GM23338 (cell line): Measurements from ENCODE around the gene ESRRA. TPM values are rescaled to one million over a fixed set of nuclear protein-coding genes. Genes with fewer than 3 reads are reported as not detected.

Source experiments
- ATAC-seq: fragments of 200-7000 bp; cut with Tn5 transposase; 3 replicates; pipeline ENCODE4 v1.9.1; 2020
- DNase-seq: peaks from one replicate; pipeline ENCODE4 v3.0.0-alpha.2; 2015; ENCODE audit warnings: low spot score
- H2AFZ ChIP-seq: fragments of 200-600 bp; sonication (generic); 2 replicates; pipeline ENCODE4 v1.8.0; 2016; ENCODE audit warnings: antibody characterized with exemption, mild to moderate bottlenecking, moderate library complexity
- H3F3A ChIP-seq: fragments of 200-600 bp; sonication (generic); replicated peaks from 2 replicates; pipeline ENCODE4 v1.8.0; 2017; ENCODE audit warnings: antibody characterized with exemption, mixed run types, low read depth
- H3K27ac ChIP-seq: fragments of 200-600 bp; sonication (generic); 2 replicates; pipeline ENCODE4 v1.6.1; 2016; ENCODE audit warnings: low read depth
- H3K27me3 ChIP-seq: fragments of 200-600 bp; sonication (generic); 2 replicates; pipeline ENCODE4 v1.8.0; 2016; ENCODE audit warnings: mild to moderate bottlenecking, mixed run types, moderate library complexity; ENCODE audit not compliant: insufficient read depth
- H3K36me3 ChIP-seq: fragments of 200-600 bp; sonication (generic); 2 replicates; pipeline ENCODE4 v1.8.0; 2016; ENCODE audit warnings: mild to moderate bottlenecking; ENCODE audit not compliant: insufficient read depth
- H3K4me1 ChIP-seq: fragments of 200-600 bp; sonication (generic); 2 replicates; pipeline ENCODE4 v1.8.0; 2016; ENCODE audit warnings: mild to moderate bottlenecking, moderate library complexity; ENCODE audit not compliant: insufficient read depth
- H3K4me2 ChIP-seq: fragments of 200-600 bp; sonication (generic); 2 replicates; pipeline ENCODE4 v1.7.1; 2017; ENCODE audit warnings: mixed run types
- H3K4me3 ChIP-seq: fragments of 200-600 bp; sonication (generic); 2 replicates; pipeline ENCODE4 v1.6.1; 2016; ENCODE audit warnings: mixed run types
- H3K79me2 ChIP-seq: fragments of 200-600 bp; sonication (generic); replicated peaks from 2 replicates; pipeline ENCODE4 v1.8.0; 2017; ENCODE audit warnings: mild to moderate bottlenecking; ENCODE audit not compliant: insufficient read depth
- H3K9me2 ChIP-seq: fragments of 200-600 bp; sonication (generic); 2 replicates; pipeline ENCODE4 v1.8.0; 2017; ENCODE audit not compliant: insufficient read depth
- H4K20me1 ChIP-seq: fragments of 200-600 bp; sonication (generic); replicated peaks from 2 replicates; pipeline ENCODE4 v1.8.0; 2017; ENCODE audit warnings: mild to moderate bottlenecking; ENCODE audit not compliant: insufficient read depth
- H3K27ac Mint-ChIP-seq: 2 replicates; pipeline ENCODE4 v1.8.0; 2020; ENCODE audit warnings: inconsistent platforms, mild to moderate bottlenecking, moderate library complexity, mixed read lengths
- H3K27me3 Mint-ChIP-seq: 3 replicates; pipeline ENCODE4 v1.8.0; 2022; ENCODE audit warnings: low read depth, mild to moderate bottlenecking, moderate library complexity, mixed read lengths, inconsistent platforms; ENCODE audit not compliant: insufficient read depth, poor library complexity
- H3K36me3 Mint-ChIP-seq: 3 replicates; pipeline ENCODE4 v1.8.0; 2021; ENCODE audit warnings: low read depth, mild to moderate bottlenecking, inconsistent platforms, moderate library complexity, mixed read lengths
- H3K4me1 Mint-ChIP-seq: 3 replicates; pipeline ENCODE4 v1.8.0; 2020; ENCODE audit warnings: mild to moderate bottlenecking, inconsistent platforms, mixed read lengths
- H3K4me3 Mint-ChIP-seq: 3 replicates; pipeline ENCODE4 v1.8.0; 2021; ENCODE audit warnings: moderate library complexity, mild to moderate bottlenecking, inconsistent platforms, mixed read lengths
- H3K9me3 Mint-ChIP-seq: 3 replicates; pipeline ENCODE4 v1.8.0; 2020; ENCODE audit warnings: moderate library complexity, mild to moderate bottlenecking, inconsistent platforms, mixed read lengths
- CREB1 ChIP-seq: fragments of 250-450 bp; sonication (Bioruptor Pico); IDR thresholded peaks from 2 replicates; pipeline ENCODE4 v1.5.0; 2020; ENCODE audit warnings: low read depth, mild to moderate bottlenecking, moderate library complexity
- ETS1 ChIP-seq: IDR thresholded peaks from 2 replicates; pipeline ENCODE4 v1.6.1; 2016; ENCODE audit warnings: antibody characterized with exemption
- EZH2 ChIP-seq: fragments of 200-600 bp; sonication (generic); IDR thresholded peaks from one replicate; pipeline ENCODE4 v1.8.0; 2017; ENCODE audit warnings: antibody characterized with exemption, mild to moderate bottlenecking, low read depth; ENCODE audit not compliant: unreplicated experiment
- EZH2phosphoT487 ChIP-seq: fragments of 200-600 bp; sonication (generic); IDR thresholded peaks from one replicate; pipeline ENCODE4 v1.8.1; 2018; ENCODE audit warnings: antibody characterized with exemption; ENCODE audit not compliant: unreplicated experiment
- JUNB ChIP-seq: IDR thresholded peaks from one replicate; pipeline ENCODE4 v1.6.1; 2016; ENCODE audit warnings: antibody characterized with exemption; ENCODE audit not compliant: unreplicated experiment
- NANOG ChIP-seq: IDR thresholded peaks from 2 replicates; pipeline ENCODE4 v1.6.1; 2016; ENCODE audit warnings: antibody characterized with exemption, borderline replicate concordance
- STAT1 ChIP-seq: IDR thresholded peaks from one replicate; pipeline ENCODE4 v1.6.1; 2016; ENCODE audit warnings: antibody characterized with exemption; ENCODE audit not compliant: unreplicated experiment
- ZNF114 ChIP-seq: fragments of 250-450 bp; sonication (Bioruptor Pico); IDR thresholded peaks from 2 replicates; pipeline ENCODE4 v1.5.0; 2020; ENCODE audit warnings: mild to moderate bottlenecking, moderate library complexity
- ZNF331 ChIP-seq: fragments of 250-450 bp; sonication (Bioruptor Pico); IDR thresholded peaks from 2 replicates; pipeline ENCODE4 v1.5.0; 2020; ENCODE audit warnings: low read depth, mild to moderate bottlenecking, moderate library complexity
- polyA plus RNA-seq: library from polyadenylated mRNA; unstranded; fragments of >200 nt; fragmentation: Nextera tagmentation; extraction: Ambion mirVana; gene quantifications from 2 replicates; pipeline ENCODE4 v1.2.1, GENCODE V29; 2016
- total RNA-seq: library from RNA; depleted of rRNA; stranded (reverse); fragments of >200 nt; shearing (Covaris generic); gene quantifications from 2 replicates; pipeline ENCODE4 v1.2.3, GENCODE V29; 2014
- TF ChIP-seq, protein P1 (sequence below): fragments of 250-450 bp; sonication (Bioruptor Pico); IDR thresholded peaks from 2 replicates; pipeline ENCODE4 v1.5.0; 2020; ENCODE audit warnings: mild to moderate bottlenecking, moderate library complexity
- TF ChIP-seq, protein P2 (sequence below), 2 experiments: fragments of 200-600 bp in 1 of 2; sonication (generic) in 1 of 2; conservative IDR thresholded peaks; 2 replicates each; pipeline versions ENCODE4 v1.5.1 to v1.6.1; 2016 to 2017; ENCODE audit warnings: antibody characterized with exemption in 2 of 2, low read depth in 2 of 2, mild to moderate bottlenecking in 2 of 2, moderate library complexity in 1 of 2
- TF ChIP-seq, protein P3 (sequence below): IDR thresholded peaks from one replicate; pipeline ENCODE4 v1.6.1; 2018; ENCODE audit warnings: antibody characterized with exemption; ENCODE audit not compliant: unreplicated experiment

ESRRA gene
- total and polyA plus RNA-seq, 2 experiments from 2014 or later: 13.7 to 55.1 TPM

- TF ChIP-seq, protein P1, sequence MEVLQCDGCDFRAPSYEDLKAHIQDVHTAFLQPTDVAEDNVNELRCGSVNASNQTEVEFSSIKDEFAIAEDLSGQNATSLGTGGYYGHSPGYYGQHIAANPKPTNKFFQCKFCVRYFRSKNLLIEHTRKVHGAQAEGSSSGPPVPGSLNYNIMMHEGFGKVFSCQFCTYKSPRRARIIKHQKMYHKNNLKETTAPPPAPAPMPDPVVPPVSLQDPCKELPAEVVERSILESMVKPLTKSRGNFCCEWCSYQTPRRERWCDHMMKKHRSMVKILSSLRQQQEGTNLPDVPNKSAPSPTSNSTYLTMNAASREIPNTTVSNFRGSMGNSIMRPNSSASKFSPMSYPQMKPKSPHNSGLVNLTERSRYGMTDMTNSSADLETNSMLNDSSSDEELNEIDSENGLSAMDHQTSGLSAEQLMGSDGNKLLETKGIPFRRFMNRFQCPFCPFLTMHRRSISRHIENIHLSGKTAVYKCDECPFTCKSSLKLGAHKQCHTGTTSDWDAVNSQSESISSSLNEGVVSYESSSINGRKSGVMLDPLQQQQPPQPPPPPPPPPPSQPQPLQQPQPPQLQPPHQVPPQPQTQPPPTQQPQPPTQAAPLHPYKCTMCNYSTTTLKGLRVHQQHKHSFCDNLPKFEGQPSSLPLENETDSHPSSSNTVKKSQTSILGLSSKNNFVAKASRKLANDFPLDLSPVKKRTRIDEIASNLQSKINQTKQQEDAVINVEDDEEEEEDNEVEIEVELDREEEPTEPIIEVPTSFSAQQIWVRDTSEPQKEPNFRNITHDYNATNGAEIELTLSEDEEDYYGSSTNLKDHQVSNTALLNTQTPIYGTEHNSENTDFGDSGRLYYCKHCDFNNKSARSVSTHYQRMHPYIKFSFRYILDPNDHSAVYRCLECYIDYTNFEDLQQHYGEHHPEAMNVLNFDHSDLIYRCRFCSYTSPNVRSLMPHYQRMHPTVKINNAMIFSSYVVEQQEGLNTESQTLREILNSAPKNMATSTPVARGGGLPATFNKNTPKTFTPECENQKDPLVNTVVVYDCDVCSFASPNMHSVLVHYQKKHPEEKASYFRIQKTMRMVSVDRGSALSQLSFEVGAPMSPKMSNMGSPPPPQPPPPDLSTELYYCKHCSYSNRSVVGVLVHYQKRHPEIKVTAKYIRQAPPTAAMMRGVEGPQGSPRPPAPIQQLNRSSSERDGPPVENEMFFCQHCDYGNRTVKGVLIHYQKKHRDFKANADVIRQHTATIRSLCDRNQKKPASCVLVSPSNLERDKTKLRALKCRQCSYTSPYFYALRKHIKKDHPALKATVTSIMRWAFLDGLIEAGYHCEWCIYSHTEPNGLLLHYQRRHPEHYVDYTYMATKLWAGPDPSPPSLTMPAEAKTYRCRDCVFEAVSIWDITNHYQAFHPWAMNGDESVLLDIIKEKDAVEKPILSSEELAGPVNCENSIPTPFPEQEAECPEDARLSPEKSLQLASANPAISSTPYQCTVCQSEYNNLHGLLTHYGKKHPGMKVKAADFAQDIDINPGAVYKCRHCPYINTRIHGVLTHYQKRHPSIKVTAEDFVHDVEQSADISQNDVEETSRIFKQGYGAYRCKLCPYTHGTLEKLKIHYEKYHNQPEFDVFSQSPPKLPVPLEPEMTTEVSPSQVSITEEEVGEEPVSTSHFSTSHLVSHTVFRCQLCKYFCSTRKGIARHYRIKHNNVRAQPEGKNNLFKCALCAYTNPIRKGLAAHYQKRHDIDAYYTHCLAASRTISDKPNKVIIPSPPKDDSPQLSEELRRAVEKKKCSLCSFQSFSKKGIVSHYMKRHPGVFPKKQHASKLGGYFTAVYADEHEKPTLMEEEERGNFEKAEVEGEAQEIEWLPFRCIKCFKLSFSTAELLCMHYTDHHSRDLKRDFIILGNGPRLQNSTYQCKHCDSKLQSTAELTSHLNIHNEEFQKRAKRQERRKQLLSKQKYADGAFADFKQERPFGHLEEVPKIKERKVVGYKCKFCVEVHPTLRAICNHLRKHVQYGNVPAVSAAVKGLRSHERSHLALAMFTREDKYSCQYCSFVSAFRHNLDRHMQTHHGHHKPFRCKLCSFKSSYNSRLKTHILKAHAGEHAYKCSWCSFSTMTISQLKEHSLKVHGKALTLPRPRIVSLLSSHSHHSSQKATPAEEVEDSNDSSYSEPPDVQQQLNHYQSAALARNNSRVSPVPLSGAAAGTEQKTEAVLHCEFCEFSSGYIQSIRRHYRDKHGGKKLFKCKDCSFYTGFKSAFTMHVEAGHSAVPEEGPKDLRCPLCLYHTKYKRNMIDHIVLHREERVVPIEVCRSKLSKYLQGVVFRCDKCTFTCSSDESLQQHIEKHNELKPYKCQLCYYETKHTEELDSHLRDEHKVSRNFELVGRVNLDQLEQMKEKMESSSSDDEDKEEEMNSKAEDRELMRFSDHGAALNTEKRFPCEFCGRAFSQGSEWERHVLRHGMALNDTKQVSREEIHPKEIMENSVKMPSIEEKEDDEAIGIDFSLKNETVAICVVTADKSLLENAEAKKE: no peak
- no peak for TF ChIP-seq EZH2phosphoT487
- TF ChIP-seq, protein P2, sequence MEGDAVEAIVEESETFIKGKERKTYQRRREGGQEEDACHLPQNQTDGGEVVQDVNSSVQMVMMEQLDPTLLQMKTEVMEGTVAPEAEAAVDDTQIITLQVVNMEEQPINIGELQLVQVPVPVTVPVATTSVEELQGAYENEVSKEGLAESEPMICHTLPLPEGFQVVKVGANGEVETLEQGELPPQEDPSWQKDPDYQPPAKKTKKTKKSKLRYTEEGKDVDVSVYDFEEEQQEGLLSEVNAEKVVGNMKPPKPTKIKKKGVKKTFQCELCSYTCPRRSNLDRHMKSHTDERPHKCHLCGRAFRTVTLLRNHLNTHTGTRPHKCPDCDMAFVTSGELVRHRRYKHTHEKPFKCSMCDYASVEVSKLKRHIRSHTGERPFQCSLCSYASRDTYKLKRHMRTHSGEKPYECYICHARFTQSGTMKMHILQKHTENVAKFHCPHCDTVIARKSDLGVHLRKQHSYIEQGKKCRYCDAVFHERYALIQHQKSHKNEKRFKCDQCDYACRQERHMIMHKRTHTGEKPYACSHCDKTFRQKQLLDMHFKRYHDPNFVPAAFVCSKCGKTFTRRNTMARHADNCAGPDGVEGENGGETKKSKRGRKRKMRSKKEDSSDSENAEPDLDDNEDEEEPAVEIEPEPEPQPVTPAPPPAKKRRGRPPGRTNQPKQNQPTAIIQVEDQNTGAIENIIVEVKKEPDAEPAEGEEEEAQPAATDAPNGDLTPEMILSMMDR (conservative IDR thresholded peaks at IDR 0.05; ENCODE audit: low read depth in 2 of 2): no peak
- no peak for TF ChIP-seq ZNF331
- TF ChIP-seq ZNF114 (CRISPR knock-in tag): no peak
- no peak for TF ChIP-seq JUNB
- no peak for TF ChIP-seq CREB1 (CRISPR knock-in tag)
These were observed 43.2 kb downstream of the ESRRA start (continued) for GRCh38 chr11:64348383-64349024.

- no peaks in the 10 kb centered on the region for H3F3A ChIP-seq
- H3K36me3 ChIP-seq: no peaks in the 10 kb centered on the region
- H3K27me3 Mint-ChIP-seq: peaks cover 19% of the 10 kb centered on the region
- no peak overlapping the region for H3K27ac ChIP-seq
- H3K4me3 ChIP-seq: no peak overlapping the region
- no peak overlapping the region for H3K4me3 Mint-ChIP-seq
- ATAC-seq: no peak
- H3K27ac Mint-ChIP-seq: no peak overlapping the region
- H3K79me2 ChIP-seq: no peaks in the 10 kb centered on the region
- no peaks in the 10 kb centered on the region; the same call in 2 of the 3 replicates for H3K36me3 Mint-ChIP-seq
- H2AFZ ChIP-seq: no peak overlapping the region
- peaks cover 2% of the 10 kb centered on the region; the same call in 2 of the 3 replicates for H3K4me1 Mint-ChIP-seq
- no peaks in the 10 kb centered on the region for H4K20me1 ChIP-seq
- no peak for DNase-seq
- no peaks in the 10 kb centered on the region for H3K9me3 Mint-ChIP-seq
- no peaks in the 10 kb centered on the region for H3K4me1 ChIP-seq
- H3K4me2 ChIP-seq: no peak overlapping the region
- no peaks in the 10 kb centered on the region for H3K27me3 ChIP-seq
- H3K9me2 ChIP-seq: no peaks in the 10 kb centered on the region
- TF ChIP-seq EZH2 (no peak), ETS1 (no peak), JUNB (no peak), NANOG (no peak), STAT1 (no peak), CREB1 (CRISPR knock-in tag) (no peak)
- TF ChIP-seq, protein P3, sequence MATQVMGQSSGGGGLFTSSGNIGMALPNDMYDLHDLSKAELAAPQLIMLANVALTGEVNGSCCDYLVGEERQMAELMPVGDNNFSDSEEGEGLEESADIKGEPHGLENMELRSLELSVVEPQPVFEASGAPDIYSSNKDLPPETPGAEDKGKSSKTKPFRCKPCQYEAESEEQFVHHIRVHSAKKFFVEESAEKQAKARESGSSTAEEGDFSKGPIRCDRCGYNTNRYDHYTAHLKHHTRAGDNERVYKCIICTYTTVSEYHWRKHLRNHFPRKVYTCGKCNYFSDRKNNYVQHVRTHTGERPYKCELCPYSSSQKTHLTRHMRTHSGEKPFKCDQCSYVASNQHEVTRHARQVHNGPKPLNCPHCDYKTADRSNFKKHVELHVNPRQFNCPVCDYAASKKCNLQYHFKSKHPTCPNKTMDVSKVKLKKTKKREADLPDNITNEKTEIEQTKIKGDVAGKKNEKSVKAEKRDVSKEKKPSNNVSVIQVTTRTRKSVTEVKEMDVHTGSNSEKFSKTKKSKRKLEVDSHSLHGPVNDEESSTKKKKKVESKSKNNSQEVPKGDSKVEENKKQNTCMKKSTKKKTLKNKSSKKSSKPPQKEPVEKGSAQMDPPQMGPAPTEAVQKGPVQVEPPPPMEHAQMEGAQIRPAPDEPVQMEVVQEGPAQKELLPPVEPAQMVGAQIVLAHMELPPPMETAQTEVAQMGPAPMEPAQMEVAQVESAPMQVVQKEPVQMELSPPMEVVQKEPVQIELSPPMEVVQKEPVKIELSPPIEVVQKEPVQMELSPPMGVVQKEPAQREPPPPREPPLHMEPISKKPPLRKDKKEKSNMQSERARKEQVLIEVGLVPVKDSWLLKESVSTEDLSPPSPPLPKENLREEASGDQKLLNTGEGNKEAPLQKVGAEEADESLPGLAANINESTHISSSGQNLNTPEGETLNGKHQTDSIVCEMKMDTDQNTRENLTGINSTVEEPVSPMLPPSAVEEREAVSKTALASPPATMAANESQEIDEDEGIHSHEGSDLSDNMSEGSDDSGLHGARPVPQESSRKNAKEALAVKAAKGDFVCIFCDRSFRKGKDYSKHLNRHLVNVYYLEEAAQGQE: no peak
These were observed 43.7 kb downstream of the ESRRA start for GRCh38 chr11:64349025-64349387.
